GM19467 (cell line): ENCODE measurements around the gene PCDHGA9.
"Not testable (repeated sequence)": the region's sequence is repeated elsewhere in the genome, so short reads cannot be mapped to it uniquely, and the experiment has no call there.

Experiments used
- ATAC-seq: cut with Tn5 transposase; IDR thresholded peaks from one replicate; pipeline ENCODE4 v1.9.1; 2021; ENCODE audit warnings: mild to moderate bottlenecking, moderate library complexity; ENCODE audit not compliant: unreplicated experiment

Gene PCDHGA9

DNA sequence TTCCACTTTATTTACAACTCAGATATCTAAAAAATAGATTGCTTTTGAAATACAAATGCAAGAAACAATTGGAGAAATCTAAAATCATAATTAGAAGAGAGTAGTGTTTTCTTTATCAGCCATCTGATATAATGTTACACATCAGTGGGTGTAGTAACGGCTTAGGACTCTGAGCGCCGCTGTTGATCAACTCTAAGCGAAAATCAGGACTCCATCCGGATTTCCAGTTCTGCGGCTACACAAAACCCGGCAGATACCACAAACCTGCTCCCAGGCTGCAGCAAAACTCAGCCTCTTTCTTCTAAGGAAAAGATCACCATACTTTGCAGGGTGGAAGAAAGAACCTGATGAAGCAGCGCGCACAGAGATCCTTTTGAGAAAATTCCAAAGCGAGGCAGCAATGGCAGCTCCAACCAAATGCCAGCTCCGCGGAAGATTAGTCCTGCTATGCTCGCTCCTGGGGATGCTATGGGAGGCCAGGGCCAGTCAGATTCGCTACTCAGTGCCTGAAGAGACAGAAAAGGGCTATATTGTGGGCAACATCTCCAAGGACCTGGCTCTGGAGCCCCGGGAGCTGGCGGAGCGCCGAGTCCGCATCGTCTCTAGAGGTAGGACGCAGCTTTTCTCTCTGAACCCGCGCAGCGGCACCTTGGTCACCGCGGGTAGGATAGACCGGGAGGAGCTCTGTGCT is at the start of gene PCDHGA9:
Gene PCDHGA9 (plus strand): TSS at position 226 of the 691 bp plus-strand sequence. CDS start 175 bp downstream, at position 401.
- ATAC-seq, result no peak

- ATAC-seq, result no peak
Measured at GRCh38 chr5:141354900-141355469, 47.6 kb upstream of the PCDHGA9 start, which contains the start of gene PCDHGA4. PCDHGA4 (plus strand) TSS chr5:141355021; CDS start chr5:141355108, 87 bp downstream.

DNA sequence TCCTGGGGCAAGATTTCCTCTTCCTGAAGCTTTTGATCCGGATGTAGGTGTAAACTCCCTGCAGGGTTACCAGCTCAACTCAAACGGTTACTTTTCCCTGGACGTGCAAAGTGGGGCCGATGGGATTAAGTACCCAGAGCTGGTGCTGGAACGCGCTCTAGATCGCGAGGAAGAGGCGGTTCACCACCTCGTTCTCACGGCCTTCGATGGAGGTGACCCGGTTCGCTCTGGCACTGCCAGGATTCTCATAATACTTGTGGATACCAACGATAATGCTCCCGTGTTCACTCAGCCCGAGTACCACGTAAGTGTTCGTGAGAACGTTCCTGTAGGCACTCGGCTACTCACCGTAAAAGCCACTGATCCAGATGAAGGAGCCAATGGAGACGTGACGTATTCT is 46.9 kb upstream of the PCDHGA9 start:
- ATAC-seq, result no peak

DNA sequence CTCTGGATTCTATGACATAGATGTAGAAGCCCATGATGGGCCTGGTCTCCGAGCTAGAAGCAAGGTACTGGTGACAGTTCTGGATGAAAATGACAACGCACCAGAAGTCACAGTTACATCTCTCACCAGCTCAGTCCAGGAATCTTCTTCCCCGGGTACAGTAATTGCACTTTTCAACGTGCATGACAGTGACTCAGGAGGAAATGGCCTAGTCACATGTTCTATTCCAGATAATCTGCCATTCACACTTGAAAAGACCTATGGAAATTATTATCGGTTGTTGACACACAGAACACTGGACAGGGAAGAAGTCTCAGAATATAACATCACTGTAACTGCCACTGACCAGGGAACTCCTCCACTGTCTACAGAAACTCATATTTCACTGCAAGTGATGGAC is 46.4 kb upstream of the PCDHGA9 start:
- ATAC-seq, result no peak

GRCh38 chr5:141356950-141357349 is 45.6 kb upstream of the PCDHGA9 start:
- ATAC-seq, result no peak

- ATAC-seq, result no peak
Measured at GRCh38 chr5:141359790-141360426, 42.7 kb upstream of the PCDHGA9 start, which contains the start of gene PCDHGB2. PCDHGB2 (plus strand) TSS chr5:141359994; CDS start chr5:141360136, 142 bp downstream.

GRCh38 chr5:141360685-141361084 is 41.9 kb upstream of the PCDHGA9 start:
- ATAC-seq, result no peak

GRCh38 chr5:141362719-141363118 is 39.9 kb upstream of the PCDHGA9 start:
- no peak for ATAC-seq

GRCh38 chr5:141363952-141364660 is 38.5 kb upstream of the PCDHGA9 start, which contains the start of gene PCDHGA5:
PCDHGA5 (plus strand) TSS chr5:141364162; CDS start chr5:141364331, 169 bp downstream.
- no peak for ATAC-seq

DNA sequence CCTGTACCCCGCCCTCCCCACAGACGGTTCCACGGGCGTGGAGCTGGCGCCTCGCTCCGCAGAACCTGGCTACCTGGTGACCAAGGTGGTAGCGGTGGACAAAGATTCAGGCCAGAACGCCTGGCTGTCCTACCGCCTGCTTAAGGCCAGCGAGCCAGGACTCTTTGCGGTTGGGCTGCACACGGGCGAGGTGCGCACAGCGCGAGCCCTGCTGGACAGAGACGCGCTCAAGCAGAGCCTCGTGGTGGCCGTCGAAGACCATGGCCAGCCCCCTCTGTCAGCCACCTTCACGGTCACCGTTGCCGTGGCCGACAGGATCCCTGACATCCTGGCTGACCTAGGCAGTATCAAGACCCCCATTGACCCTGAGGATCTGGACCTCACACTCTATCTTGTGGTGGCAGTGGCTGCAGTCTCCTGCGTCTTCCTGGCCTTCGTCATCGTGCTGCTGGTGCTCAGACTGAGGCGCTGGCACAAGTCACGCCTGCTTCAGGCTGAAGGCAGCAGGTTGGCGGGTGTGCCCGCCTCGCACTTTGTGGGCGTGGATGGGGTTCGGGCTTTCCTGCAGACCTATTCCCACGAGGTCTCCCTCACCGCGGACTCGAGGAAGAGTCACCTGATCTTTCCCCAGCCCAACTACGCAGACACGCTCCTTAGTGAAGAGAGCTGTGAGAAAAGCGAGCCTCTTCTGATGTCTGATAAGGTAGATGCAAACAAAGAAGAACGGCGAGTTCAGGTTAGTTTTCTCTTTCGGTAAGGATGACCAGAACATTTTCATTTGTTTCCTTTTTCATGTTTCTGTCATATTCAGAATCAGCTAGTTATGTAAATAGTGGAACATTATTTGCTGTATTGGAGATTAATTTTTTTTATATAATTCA is 36.3 kb upstream of the PCDHGA9 start:
- ATAC-seq, result no peak

GRCh38 chr5:141369994-141370848 is 32.4 kb upstream of the PCDHGA9 start, which contains the start of gene PCDHGB3:
PCDHGB3 (plus strand) TSS chr5:141370242; CDS start chr5:141370395, 153 bp downstream.
- ATAC-seq, result peak; percentile 58

DNA sequence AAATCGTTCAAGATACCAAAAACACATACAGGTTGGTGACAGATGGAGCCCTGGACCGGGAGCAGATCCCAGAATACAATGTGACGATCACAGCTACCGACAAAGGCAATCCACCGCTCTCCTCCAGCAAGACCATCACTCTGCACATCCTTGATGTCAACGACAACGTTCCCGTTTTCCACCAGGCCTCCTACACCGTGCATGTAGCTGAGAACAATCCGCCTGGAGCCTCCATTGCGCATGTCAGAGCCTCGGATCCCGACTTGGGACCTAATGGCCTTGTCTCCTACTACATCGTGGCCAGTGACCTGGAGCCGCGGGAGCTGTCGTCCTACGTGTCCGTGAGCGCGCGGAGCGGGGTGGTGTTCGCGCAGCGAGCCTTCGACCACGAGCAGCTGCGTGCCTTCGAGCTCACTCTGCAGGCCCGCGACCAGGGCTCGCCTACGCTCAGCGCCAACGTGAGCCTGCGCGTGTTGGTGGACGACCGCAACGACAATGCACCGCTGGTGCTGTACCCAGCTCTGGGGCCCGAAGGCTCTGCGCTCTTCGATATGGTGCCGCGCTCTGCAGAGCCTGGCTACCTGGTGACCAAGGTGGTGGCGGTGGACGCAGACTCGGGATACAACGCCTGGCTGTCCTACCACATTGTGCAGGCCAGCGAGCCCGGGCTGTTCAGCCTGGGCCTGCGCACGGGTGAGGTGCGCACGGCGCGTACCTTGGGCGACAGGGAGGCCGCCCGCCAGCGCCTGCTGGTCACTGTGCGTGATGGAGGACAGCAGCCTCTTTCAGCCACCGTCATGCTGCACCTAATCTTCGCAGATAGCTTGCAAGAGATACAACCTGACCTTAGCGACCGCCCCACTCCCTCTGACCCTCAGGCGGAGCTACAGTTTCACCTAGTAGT is 30.8 kb upstream of the PCDHGA9 start:
- ATAC-seq, result no peak

GRCh38 chr5:141373673-141374317 is 28.8 kb upstream of the PCDHGA9 start, which contains the start of gene PCDHGA6:
PCDHGA6 (plus strand) TSS chr5:141373891; CDS start chr5:141374084, 193 bp downstream.
- ATAC-seq, result no peak

GRCh38 chr5:141374627-141375026 is 28.0 kb upstream of the PCDHGA9 start:
- ATAC-seq, result no peak

GRCh38 chr5:141375444-141376155 is 27.0 kb upstream of the PCDHGA9 start:
- not testable (repeated sequence) for ATAC-seq

- no peak for ATAC-seq
Measured at GRCh38 chr5:141382469-141383294, 19.9 kb upstream of the PCDHGA9 start, which contains the start of gene PCDHGA7. PCDHGA7 (plus strand) TSS chr5:141382742; CDS start chr5:141382900, 158 bp downstream.
